Pancreas (tissue), 10 donors: ENCODE data around the gene SEPTIN10. TPM values are rescaled to one million over a fixed set of nuclear protein-coding genes. Genes with fewer than 3 reads are reported as not detected.

Experiments
- ATAC-seq, 4 donors: fragments of 200-7000 bp; cut with Tn5 transposase; one replicate each; pipeline versions ENCODE4 v1.8.0 to v1.9.1; 2020; ENCODE audit warnings: mild to moderate bottlenecking in 4 of 4, moderate library complexity in 4 of 4
- DNase-seq, 6 donors: peaks; one replicate each; pipeline ENCODE4 v3.0.0-alpha.2; 2020
- FAIRE-seq: peaks from 2 replicates; lab custom pipeline; 2012; peaks lifted over from hg19 to GRCh38; lab: Jason Lieb, UNC
- H3K27ac ChIP-seq, 4 donors: fragments of 200-600 bp; sonication (generic); 1 replicate in 3 of 4; 2 replicates in 1 of 4; pipeline versions ENCODE4 v1.5.0 to v1.8.0; 2020
- H3K27me3 ChIP-seq, 4 donors: fragments of 200-600 bp; one replicate each; pipeline ENCODE4 v1.8.0; 2021
- H3K36me3 ChIP-seq, 3 donors: fragments of 200-600 bp; sonication (generic) in 1 of 3; one replicate each; pipeline versions ENCODE4 v1.5.0 to v1.8.0; 2020 to 2021
- H3K4me1 ChIP-seq, 3 donors: fragments of 200-600 bp; one replicate each; pipeline ENCODE4 v1.8.0; 2021
- H3K4me3 ChIP-seq, 4 donors: fragments of 200-600 bp; sonication (generic) in 2 of 4; one replicate each; pipeline versions ENCODE4 v1.5.0 to v1.8.0; 2020 to 2021
- H3K9me3 ChIP-seq, 4 donors: fragments of 200-600 bp; one replicate each; pipeline ENCODE4 v1.8.0; 2021
- CTCF ChIP-seq, 4 donors: fragments of 200-600 bp; sonication (generic) in 3 of 4; IDR thresholded peaks; one replicate each; pipeline versions ENCODE4 v1.5.0 to v1.8.0; 2021; ENCODE audit warnings: antibody characterized with exemption in 4 of 4
- WGBS, 2 donors: extraction: QIAGEN DNeasy Blood & Tissue Kit; methylation state at CpG; one replicate each; pipeline ENCODE4 v1.1.7; 2013; 5-methylcytosine and 5-hydroxymethylcytosine counted together
- intact Hi-C, 3 donors: fragments of 100-400 bp; cut with DNase I; formaldehyde crosslinking; loops; one replicate each; pipeline versions ENCODE4 v1.11.1 to v1.14.2; 2022
- polyA plus RNA-seq, 2 donors: library from polyadenylated mRNA; stranded (reverse); fragments of 200-250 nt; gene quantifications; one replicate each; pipeline ENCODE4 v1.2.3, GENCODE V29; 2013
- total RNA-seq, 6 donors: library from RNA; stranded (reverse); fragmentation: NEBNext Ultra II Directional in 4 of 6; extraction: Animal tissue kit (Norgen Biotek cat#: 25700) in 4 of 6; gene quantifications; one replicate each; pipeline versions ENCODE4 v1.2.1 to v1.2.4, GENCODE V29; 2021 to 2023
- donor health status: healthy with polysubstance abuse.
- donor health status: DM: no; HTN: no; CAD: no; lungs with moderate emphysema.
- donor health status: DM: no; HTN: no; CAD: no.
- donor health status: control.
- donor health status: control.
- donor health status: Bipolar disorder and iron deficiency.
- donor health status: DM: yes; HTN: yes; CAD: no.
- donor health status: DM: no; HTN: no; CAD: no.
- donor health status: DM: no; HTN: no; CAD: no.
- donor health status: DM: yes; HTN: yes; CAD: no.

Gene SEPTIN10
- total and polyA plus RNA-seq, 8 donors = 7.9 to 27.1 (median 16.2) TPM

GRCh38 chr2:109594246-109594885 lies 19.4 kb downstream of the SEPTIN10 start:
- H3K27ac ChIP-seq = no peak overlapping the region
- no peaks in the 10 kb centered on the region for H3K9me3 ChIP-seq
- DNase-seq (no peak), ATAC-seq (no peak), FAIRE-seq (no peak)
- no peaks in the 10 kb centered on the region for H3K36me3 ChIP-seq
- intact Hi-C loops = no loop called here
- no peak overlapping the region for H3K4me3 ChIP-seq
- 87 to 94% methylated on average over 16 of the region's 16 CpGs for WGBS, 2 donors
- no peaks in the 10 kb centered on the region for H3K27me3 ChIP-seq
- TF ChIP-seq CTCF (IDR thresholded peaks at IDR 0.05) = no peak
- no peaks in the 10 kb centered on the region for H3K4me1 ChIP-seq

- FAIRE-seq = no peak
- H3K4me3 ChIP-seq = no peak overlapping the region
- intact Hi-C loops = no loop called here
- no peak for ATAC-seq
- DNase-seq = no peak
- WGBS, 2 donors = 94 to 95% methylated on average over 3 of the region's 3 CpGs
- no peak overlapping the region for H3K27ac ChIP-seq
- no peaks in the 10 kb centered on the region for H3K27me3 ChIP-seq
- no peak for TF ChIP-seq CTCF (IDR thresholded peaks at IDR 0.05)
- no peaks in the 10 kb centered on the region for H3K36me3 ChIP-seq
- no peaks in the 10 kb centered on the region for H3K4me1 ChIP-seq
- H3K9me3 ChIP-seq = no peaks in the 10 kb centered on the region
Measured at GRCh38 chr2:109592905-109593304, 20.9 kb downstream of the SEPTIN10 start.

GRCh38 chr2:109591206-109591605 lies 22.6 kb downstream of the SEPTIN10 start:
- Histone ChIP-seq H3K4me1 (no peaks in the 10 kb centered on the region), H3K36me3 (no peaks in the 10 kb centered on the region), H3K9me3 (no peaks in the 10 kb centered on the region), H3K27ac (no peak overlapping the region), H3K4me3 (no peak overlapping the region), H3K27me3 (no peaks in the 10 kb centered on the region)
- no peak for FAIRE-seq
- no peak for DNase-seq
- TF ChIP-seq CTCF (IDR thresholded peaks at IDR 0.05) = no peak
- no peak for ATAC-seq
- intact Hi-C loops = no loop called here

- ATAC-seq (no peak), FAIRE-seq (no peak)
- H3K9me3 ChIP-seq = no peaks in the 10 kb centered on the region
Measured at GRCh38 chr2:109586687-109587086, 27.1 kb downstream of the SEPTIN10 start.

More at GRCh38 chr2:109586687-109587086, 27.1 kb downstream of the SEPTIN10 start:
- H3K4me1 ChIP-seq = no peaks in the 10 kb centered on the region
- no peak for DNase-seq
- intact Hi-C loops = no loop called here
- no peak for TF ChIP-seq CTCF (IDR thresholded peaks at IDR 0.05)
- H3K4me3 ChIP-seq = no peak overlapping the region
- no peaks in the 10 kb centered on the region for H3K27me3 ChIP-seq
- no peak overlapping the region for H3K27ac ChIP-seq
- peaks cover 0 to 11% (median 0%) of the 10 kb centered on the region in 3 donors for H3K36me3 ChIP-seq
